Peyer's patch (tissue), 4 donors: ENCODE measurements around the gene OVAAL. TPM values are rescaled to one million over a fixed set of nuclear protein-coding genes. Genes with fewer than 3 reads are reported as not detected.

Experiments used
- DNase-seq, 3 donors: peaks; one replicate each; pipeline ENCODE4 v3.0.0-alpha.2; 2017 to 2019
- H3K27ac ChIP-seq, 4 donors: fragments of 200-600 bp; sonication (generic); one replicate each; pipeline ENCODE4 v1.5.1; 2016 to 2019
- H3K27me3 ChIP-seq, 2 donors: fragments of 200-600 bp; sonication (generic); one replicate each; pipeline ENCODE4 v1.5.1; 2019
- H3K36me3 ChIP-seq, 3 donors: fragments of 200-600 bp; sonication (generic); one replicate each; pipeline ENCODE4 v1.5.1; 2016 to 2019
- H3K4me1 ChIP-seq, 4 donors: fragments of 200-600 bp; sonication (generic); one replicate each; pipeline ENCODE4 v1.5.1; 2016 to 2019
- H3K4me3 ChIP-seq, 4 donors: fragments of 200-600 bp; sonication (generic); 1 replicate in 3 of 4; 2 replicates in 1 of 4; pipeline ENCODE4 v1.5.1; 2016 to 2019; ENCODE audit warnings: mild to moderate bottlenecking in 1 of 4
- H3K9me3 ChIP-seq, 4 donors: fragments of 200-600 bp; sonication (generic); one replicate each; pipeline ENCODE4 v1.5.1; 2016 to 2019; ENCODE audit warnings: mild to moderate bottlenecking in 1 of 4
- POLR2A ChIP-seq, 2 donors: fragments of 450-650 bp; IDR thresholded peaks; one replicate each; pipeline ENCODE4 v1.5.1; 2017; ENCODE audit warnings: antibody characterized with exemption in 2 of 2, mild to moderate bottlenecking in 2 of 2, moderate library complexity in 2 of 2
- total RNA-seq, 4 donors: library from RNA; depleted of rRNA; stranded (reverse); fragments of >200 nt; gene quantifications; one replicate each; pipeline ENCODE4 v1.1.0, GENCODE V29; 2016
- TF ChIP-seq, protein P1 (sequence below), 6 experiments: fragments of 450-650 bp in 4 of 6; fragments of 200-600 bp in 2 of 6; sonication (generic) in 1 of 6; IDR thresholded peaks; one replicate each; pipeline ENCODE4 v1.5.1; 2017 to 2019; ENCODE audit warnings: antibody characterized with exemption in 6 of 6, mild to moderate bottlenecking in 3 of 6, moderate library complexity in 1 of 6

Gene OVAAL
- total RNA-seq, 4 donors from 2014 or later = not detected

DNA sequence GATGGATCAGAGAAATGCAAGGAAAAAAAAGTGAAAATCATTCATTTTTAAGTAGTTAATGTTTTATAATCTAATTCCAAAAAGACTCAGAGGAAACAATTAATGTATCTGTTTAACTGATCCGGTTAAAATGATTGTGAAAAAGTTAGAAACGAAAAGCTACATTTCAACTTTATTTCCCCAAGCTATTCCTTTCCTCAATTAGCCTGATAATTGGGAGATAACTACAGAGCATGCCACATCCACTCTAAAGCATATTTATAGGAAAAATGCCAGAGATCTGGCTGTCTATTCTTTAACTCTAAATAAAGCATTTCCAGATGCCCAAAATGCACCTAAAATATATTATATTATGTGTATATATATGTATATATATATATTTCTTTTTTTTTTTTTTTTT is 37.2 kb downstream of the OVAAL start:
- no peaks in the 10 kb centered on the region for H3K27me3 ChIP-seq
- TF ChIP-seq, protein P1, sequence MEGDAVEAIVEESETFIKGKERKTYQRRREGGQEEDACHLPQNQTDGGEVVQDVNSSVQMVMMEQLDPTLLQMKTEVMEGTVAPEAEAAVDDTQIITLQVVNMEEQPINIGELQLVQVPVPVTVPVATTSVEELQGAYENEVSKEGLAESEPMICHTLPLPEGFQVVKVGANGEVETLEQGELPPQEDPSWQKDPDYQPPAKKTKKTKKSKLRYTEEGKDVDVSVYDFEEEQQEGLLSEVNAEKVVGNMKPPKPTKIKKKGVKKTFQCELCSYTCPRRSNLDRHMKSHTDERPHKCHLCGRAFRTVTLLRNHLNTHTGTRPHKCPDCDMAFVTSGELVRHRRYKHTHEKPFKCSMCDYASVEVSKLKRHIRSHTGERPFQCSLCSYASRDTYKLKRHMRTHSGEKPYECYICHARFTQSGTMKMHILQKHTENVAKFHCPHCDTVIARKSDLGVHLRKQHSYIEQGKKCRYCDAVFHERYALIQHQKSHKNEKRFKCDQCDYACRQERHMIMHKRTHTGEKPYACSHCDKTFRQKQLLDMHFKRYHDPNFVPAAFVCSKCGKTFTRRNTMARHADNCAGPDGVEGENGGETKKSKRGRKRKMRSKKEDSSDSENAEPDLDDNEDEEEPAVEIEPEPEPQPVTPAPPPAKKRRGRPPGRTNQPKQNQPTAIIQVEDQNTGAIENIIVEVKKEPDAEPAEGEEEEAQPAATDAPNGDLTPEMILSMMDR (IDR thresholded peaks at IDR 0.05) = no peak
- no peak for TF ChIP-seq POLR2A (IDR thresholded peaks at IDR 0.05)
- no peak overlapping the region for H3K4me3 ChIP-seq

DNA sequence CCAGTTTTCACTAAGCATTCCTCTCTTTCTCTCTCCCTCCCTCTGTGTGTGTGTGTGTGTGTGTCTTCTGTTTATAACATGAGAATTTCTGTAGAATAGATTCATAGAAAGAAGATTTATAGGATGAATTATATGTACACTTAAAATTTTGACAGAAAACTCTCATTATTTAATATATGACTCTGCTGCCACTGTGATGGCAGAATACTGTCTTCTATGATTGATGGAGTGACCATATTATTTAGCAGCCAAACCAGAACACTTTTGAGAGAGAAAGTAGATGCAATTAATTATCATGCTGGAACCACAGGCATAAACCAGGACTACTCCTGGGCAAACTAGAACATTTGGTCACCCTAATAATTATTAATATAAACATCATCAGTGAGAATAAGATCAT is 38.8 kb downstream of the OVAAL start:
- H3K27me3 ChIP-seq = no peaks in the 10 kb centered on the region
- no peak for DNase-seq
- H3K4me1 ChIP-seq = peaks cover 0 to 7% (median 0%) of the 10 kb centered on the region in 4 donors
- TF ChIP-seq, protein P1 (IDR thresholded peaks at IDR 0.05) = no peak
- no peak for TF ChIP-seq POLR2A (IDR thresholded peaks at IDR 0.05)
- no peaks in the 10 kb centered on the region for H3K36me3 ChIP-seq
- no peak overlapping the region for H3K27ac ChIP-seq
- no peaks in the 10 kb centered on the region for H3K9me3 ChIP-seq
- no peak overlapping the region for H3K4me3 ChIP-seq

More for the DNA sequence above, 37.2 kb downstream of the OVAAL start:
- Histone ChIP-seq H3K4me1 (peaks cover 0 to 7% (median 0%) of the 10 kb centered on the region in 4 donors), H3K27ac (no peak overlapping the region), H3K36me3 (no peaks in the 10 kb centered on the region), H3K9me3 (no peaks in the 10 kb centered on the region)
- no peak for DNase-seq

DNA sequence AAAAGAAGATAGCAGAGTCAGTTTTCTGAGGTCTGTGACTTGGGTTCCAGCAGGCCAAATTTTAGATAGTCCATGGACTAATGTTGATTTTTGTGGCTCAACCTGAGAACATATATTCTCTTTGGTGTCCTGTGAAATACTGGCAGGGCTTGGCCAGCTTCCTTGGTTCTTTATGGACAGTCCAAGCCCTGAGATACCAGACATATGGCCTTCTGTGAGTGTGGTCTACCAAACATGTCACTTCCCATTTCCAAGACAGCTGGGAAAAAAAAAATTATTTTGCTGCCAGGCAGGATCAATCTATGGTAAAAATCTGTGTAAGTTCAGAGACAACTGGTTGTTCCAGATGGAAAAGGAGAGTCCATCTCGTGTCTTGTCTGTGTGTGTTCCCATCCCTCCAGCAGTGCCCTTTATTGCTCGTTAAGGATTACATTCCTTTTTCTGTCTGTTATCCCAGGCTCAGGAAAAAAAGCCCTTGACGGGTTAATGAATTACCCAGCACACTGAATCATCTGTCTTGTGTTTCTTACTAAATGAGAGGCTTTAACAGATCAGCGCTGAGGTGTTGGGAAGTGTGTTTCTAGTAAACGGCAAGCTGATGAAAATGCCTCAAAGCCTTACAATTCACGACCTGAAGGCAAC is 39.7 kb downstream of the OVAAL start:
- no peaks in the 10 kb centered on the region for H3K36me3 ChIP-seq
- peak in 1 of 3 donors; percentile 50 for DNase-seq
- peak overlapping the region in 2 of 4 donors; percentile 12 to 17 for H3K27ac ChIP-seq
- no peak overlapping the region for H3K4me3 ChIP-seq
- H3K27me3 ChIP-seq = no peaks in the 10 kb centered on the region
- H3K4me1 ChIP-seq = peaks cover 0 to 7% (median 0%) of the 10 kb centered on the region in 4 donors
- TF ChIP-seq POLR2A (IDR thresholded peaks at IDR 0.05) = peak in 1 of 2 donors; percentile 10
- TF ChIP-seq, protein P1 (IDR thresholded peaks at IDR 0.05) = no peak
- no peaks in the 10 kb centered on the region for H3K9me3 ChIP-seq

DNA sequence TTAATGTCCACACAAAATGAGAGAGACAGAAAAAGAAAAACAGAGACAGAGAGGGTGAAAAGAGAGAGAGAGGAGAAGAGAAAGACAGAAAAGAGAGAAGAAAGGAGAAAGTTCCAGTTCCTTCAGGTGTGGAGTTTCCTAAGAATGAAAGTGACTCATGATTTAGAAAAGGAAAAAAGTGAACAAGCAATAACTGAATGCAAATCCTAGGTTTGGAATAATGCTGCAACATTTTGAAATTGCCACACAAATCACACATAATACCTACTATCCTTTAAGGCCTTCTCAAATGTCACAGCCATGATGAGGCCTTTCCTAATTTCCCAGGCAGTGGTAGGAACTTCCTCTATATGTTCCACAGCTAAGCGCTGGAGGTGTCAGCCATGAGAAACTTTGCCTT is 41.6 kb downstream of the OVAAL start:
- DNase-seq = no peak
- H3K27me3 ChIP-seq = no peaks in the 10 kb centered on the region
- no peak overlapping the region for H3K4me3 ChIP-seq
- no peaks in the 10 kb centered on the region for H3K36me3 ChIP-seq
- TF ChIP-seq POLR2A (IDR thresholded peaks at IDR 0.05) = no peak
- TF ChIP-seq, protein P1 (IDR thresholded peaks at IDR 0.05) = no peak
- peaks cover 0 to 7% (median 0%) of the 10 kb centered on the region in 4 donors for H3K4me1 ChIP-seq
- no peak overlapping the region for H3K27ac ChIP-seq
- H3K9me3 ChIP-seq = no peaks in the 10 kb centered on the region

DNA sequence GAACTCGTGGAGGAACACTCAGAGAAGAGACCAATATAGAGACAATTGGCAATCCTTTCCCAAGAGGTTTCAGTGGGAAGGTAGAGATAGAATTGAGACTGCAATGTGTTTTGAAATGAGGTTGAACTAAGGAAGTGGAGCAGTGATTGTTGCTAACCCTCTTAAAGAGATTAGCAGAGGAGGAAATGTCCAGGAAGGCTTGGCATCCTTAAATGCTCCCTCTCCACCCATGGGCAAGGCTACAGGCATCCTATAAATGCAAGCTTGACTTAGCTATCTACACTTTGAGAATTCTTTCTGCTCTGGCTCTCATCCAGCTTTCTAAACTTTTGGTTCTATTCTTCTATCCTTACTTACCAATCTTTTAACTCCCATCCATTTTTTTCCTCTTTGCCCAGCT is 42.7 kb downstream of the OVAAL start:
- no peak overlapping the region for H3K27ac ChIP-seq
- H3K9me3 ChIP-seq = no peaks in the 10 kb centered on the region
- H3K27me3 ChIP-seq = no peaks in the 10 kb centered on the region
- H3K4me1 ChIP-seq = peaks cover 0 to 7% (median 0%) of the 10 kb centered on the region in 4 donors
- TF ChIP-seq POLR2A (IDR thresholded peaks at IDR 0.05) = no peak
- TF ChIP-seq, protein P1 (IDR thresholded peaks at IDR 0.05) = no peak
- DNase-seq = no peak
- H3K4me3 ChIP-seq = no peak overlapping the region
- no peaks in the 10 kb centered on the region for H3K36me3 ChIP-seq
